Ascending aorta (tissue), 2 donors: ENCODE data around the gene CKMT2. TPM values are rescaled to one million over a fixed set of nuclear protein-coding genes. Genes with fewer than 3 reads are reported as not detected.

Experiments
- DNase-seq, 2 donors: peaks; one replicate each; pipeline ENCODE4 v3.0.0-alpha.2; 2019; ENCODE audit warnings: low spot score in 2 of 2
- H3K27ac ChIP-seq, 2 donors: fragments of 200-600 bp; sonication (generic); one replicate each; pipeline ENCODE4 v1.5.1; 2016 to 2017; ENCODE audit warnings: mild to moderate bottlenecking in 1 of 2
- H3K27me3 ChIP-seq: fragments of 200-600 bp; sonication (generic); one replicate; pipeline ENCODE4 v1.5.1; 2017
- H3K36me3 ChIP-seq, 2 donors: fragments of 200-600 bp; sonication (generic); one replicate each; pipeline ENCODE4 v1.5.1; 2016
- H3K4me1 ChIP-seq, 2 donors: fragments of 200-600 bp; sonication (generic); one replicate each; pipeline ENCODE4 v1.5.1; 2016 to 2017; ENCODE audit warnings: mild to moderate bottlenecking in 1 of 2
- H3K4me3 ChIP-seq, 2 donors: fragments of 200-600 bp; sonication (generic); one replicate each; pipeline ENCODE4 v1.5.1; 2016 to 2017; ENCODE audit warnings: mild to moderate bottlenecking in 1 of 2
- H3K9me3 ChIP-seq, 2 donors: fragments of 200-600 bp; sonication (generic); one replicate each; pipeline ENCODE4 v1.5.1; 2016
- intact Hi-C: fragments of 100-400 bp; cut with DNase I; formaldehyde crosslinking; loops from one replicate; pipeline ENCODE4 v1.15.1; 2023
- total RNA-seq: library from RNA; depleted of rRNA; stranded (reverse); fragments of >200 nt; gene quantifications from one replicate; pipeline ENCODE4 v1.1.0, GENCODE V29; 2016
- TF ChIP-seq, protein P1 (sequence below), 3 experiments: fragments of 200-600 bp in 2 of 3; fragments of 450-650 bp in 1 of 3; sonication (generic) in 2 of 3; IDR thresholded peaks; one replicate each; pipeline ENCODE4 v1.5.1; 2016 to 2019; ENCODE audit warnings: antibody characterized with exemption in 3 of 3, mild to moderate bottlenecking in 1 of 3, moderate library complexity in 1 of 3

Gene CKMT2
- total RNA-seq, 1 donor from 2014 or later = 0.43 TPM

DNA sequence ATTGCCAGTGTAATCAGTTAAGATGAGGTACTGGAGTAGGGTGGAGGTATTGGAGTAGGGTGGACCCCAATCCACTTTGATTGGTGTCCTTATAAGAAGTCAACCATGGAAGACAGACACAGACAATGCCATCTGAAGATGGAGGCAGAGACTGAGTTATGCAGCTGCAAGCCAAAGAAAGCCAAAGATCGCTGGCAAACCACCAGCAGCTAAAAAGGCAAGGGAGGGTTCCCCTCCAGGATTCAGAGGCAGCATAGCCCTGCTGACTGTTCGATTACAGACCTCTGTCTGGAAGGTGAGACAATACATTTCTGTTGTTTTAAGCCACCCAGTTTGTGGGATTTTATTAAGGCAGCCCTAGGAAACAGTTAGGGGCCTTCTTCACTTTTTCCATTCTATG, 30.5 kb upstream of the CKMT2 start:
- no peaks in the 10 kb centered on the region for H3K27me3 ChIP-seq
- H3K27ac ChIP-seq = no peak overlapping the region
- no peaks in the 10 kb centered on the region for H3K36me3 ChIP-seq
- no peaks in the 10 kb centered on the region for H3K4me1 ChIP-seq
- no peak for DNase-seq
- TF ChIP-seq, protein P1, sequence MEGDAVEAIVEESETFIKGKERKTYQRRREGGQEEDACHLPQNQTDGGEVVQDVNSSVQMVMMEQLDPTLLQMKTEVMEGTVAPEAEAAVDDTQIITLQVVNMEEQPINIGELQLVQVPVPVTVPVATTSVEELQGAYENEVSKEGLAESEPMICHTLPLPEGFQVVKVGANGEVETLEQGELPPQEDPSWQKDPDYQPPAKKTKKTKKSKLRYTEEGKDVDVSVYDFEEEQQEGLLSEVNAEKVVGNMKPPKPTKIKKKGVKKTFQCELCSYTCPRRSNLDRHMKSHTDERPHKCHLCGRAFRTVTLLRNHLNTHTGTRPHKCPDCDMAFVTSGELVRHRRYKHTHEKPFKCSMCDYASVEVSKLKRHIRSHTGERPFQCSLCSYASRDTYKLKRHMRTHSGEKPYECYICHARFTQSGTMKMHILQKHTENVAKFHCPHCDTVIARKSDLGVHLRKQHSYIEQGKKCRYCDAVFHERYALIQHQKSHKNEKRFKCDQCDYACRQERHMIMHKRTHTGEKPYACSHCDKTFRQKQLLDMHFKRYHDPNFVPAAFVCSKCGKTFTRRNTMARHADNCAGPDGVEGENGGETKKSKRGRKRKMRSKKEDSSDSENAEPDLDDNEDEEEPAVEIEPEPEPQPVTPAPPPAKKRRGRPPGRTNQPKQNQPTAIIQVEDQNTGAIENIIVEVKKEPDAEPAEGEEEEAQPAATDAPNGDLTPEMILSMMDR (IDR thresholded peaks at IDR 0.05) = no peak
- intact Hi-C loops = no loop called here
- no peaks in the 10 kb centered on the region for H3K9me3 ChIP-seq
- no peak overlapping the region for H3K4me3 ChIP-seq

DNA sequence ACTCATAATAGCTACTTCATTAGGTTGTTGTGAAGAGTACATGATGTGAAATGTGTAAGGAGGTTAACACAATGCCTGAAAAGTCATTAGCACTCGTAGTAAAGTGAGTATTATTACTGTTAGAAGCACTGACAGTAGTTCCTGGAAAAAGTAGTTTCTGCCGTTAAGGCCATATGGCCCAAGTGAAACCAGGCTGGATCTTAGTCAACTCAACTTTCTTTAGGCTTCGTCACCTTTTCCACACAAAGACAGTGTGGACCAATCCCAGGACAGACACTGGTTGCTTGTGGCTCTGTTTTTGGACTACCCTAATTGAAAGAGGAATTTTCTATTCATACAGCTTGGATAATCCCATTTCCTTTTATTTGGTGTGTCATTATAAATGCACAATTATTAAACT, 29.4 kb upstream of the CKMT2 start:
- Histone ChIP-seq H3K4me1 (no peaks in the 10 kb centered on the region), H3K9me3 (no peaks in the 10 kb centered on the region), H3K4me3 (no peak overlapping the region), H3K27me3 (no peaks in the 10 kb centered on the region), H3K27ac (no peak overlapping the region), H3K36me3 (no peaks in the 10 kb centered on the region)
- intact Hi-C loops = no loop called here
- no peak for DNase-seq
- TF ChIP-seq, protein P1 (IDR thresholded peaks at IDR 0.05) = no peak

DNA sequence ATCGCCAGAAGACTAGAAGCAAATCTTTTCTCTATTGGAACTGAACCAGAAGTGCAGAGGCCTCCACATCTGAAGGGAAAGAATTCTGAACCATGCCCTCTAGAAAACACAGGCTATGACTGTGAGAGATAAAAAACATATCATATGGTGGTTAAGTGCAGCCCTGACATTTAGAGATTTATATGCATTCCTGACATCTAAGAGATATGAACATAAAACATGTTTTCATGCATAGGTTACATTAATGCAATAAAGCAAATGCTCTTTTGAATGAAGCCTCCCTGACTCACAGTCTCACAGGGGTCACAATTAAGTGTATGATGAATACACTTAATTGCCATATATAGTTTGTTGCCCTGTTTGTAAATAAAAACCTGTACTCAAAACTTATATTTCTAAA, 28.9 kb upstream of the CKMT2 start:
- Histone ChIP-seq H3K27me3 (no peaks in the 10 kb centered on the region), H3K4me1 (no peaks in the 10 kb centered on the region), H3K9me3 (no peaks in the 10 kb centered on the region), H3K36me3 (no peaks in the 10 kb centered on the region), H3K4me3 (no peak overlapping the region), H3K27ac (no peak overlapping the region)
- DNase-seq = no peak
- TF ChIP-seq, protein P1 (IDR thresholded peaks at IDR 0.05) = no peak
- intact Hi-C loops = no loop called here

DNA sequence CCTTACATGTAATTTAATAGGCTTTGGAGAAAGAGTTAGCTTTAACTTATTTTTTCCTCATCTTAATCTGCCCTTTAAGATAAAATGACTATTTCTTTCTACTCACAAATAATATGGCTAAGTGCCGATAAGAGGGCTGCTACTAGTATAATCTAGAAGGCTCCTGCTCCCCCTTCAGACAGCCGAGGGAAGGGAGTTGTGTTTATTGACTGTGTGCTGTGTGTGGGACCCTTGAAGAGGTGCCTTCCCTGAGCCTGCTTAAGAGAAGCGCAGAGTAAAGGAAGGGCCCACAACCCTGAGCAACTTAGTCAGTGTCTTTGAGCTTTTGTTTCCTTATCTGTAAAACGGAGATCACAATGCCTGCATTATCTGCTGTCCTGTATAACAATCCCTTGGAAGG, 28.1 kb upstream of the CKMT2 start:
- no peaks in the 10 kb centered on the region for H3K36me3 ChIP-seq
- no peak for DNase-seq
- H3K9me3 ChIP-seq = no peaks in the 10 kb centered on the region
- TF ChIP-seq, protein P1 (IDR thresholded peaks at IDR 0.05) = no peak
- H3K4me1 ChIP-seq = no peaks in the 10 kb centered on the region
- H3K27me3 ChIP-seq = no peaks in the 10 kb centered on the region
- intact Hi-C loops = no loop called here
- H3K4me3 ChIP-seq = no peak overlapping the region
- no peak overlapping the region for H3K27ac ChIP-seq

DNA sequence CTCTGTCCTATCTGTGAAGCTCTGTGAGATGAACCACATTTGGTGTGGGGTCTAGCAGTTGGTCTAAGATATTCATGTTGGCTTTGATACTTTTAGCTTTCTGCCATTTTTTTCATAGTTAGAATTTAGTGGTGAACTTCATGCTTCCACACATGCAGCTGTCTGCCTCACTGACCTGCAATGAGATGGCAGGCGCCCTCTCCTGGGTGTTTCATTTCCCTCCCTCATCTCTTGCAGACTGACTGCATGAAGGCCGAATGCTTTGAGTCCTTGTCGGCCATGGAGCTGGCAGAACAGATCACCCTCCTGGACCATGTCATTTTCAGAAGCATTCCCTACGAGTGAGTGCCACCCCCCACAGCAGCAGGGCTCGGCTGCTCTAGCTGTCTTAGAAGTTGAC, 26.1 kb upstream of the CKMT2 start:
- intact Hi-C loops = no loop called here
- H3K4me3 ChIP-seq = no peak overlapping the region

More for the DNA sequence above, 26.1 kb upstream of the CKMT2 start:
- Histone ChIP-seq H3K9me3 (no peaks in the 10 kb centered on the region), H3K27ac (no peak overlapping the region), H3K4me1 (no peaks in the 10 kb centered on the region), H3K27me3 (no peaks in the 10 kb centered on the region), H3K36me3 (no peaks in the 10 kb centered on the region)
- no peak for DNase-seq
- TF ChIP-seq, protein P1 (IDR thresholded peaks at IDR 0.05) = no peak
